Adipocyte (in vitro differentiated cells): ENCODE measurements around the gene TTYH2.

Experiments used
- DNase-seq: peaks from one replicate; pipeline ENCODE4 v3.0.0-alpha.2; 2015; ENCODE audit warnings: low read depth
- H3K27me3 ChIP-seq: replicated peaks from 2 replicates; pipeline ENCODE4 v1.7.0; 2013; ENCODE audit warnings: mild to moderate bottlenecking, low read length, moderate library complexity; ENCODE audit not compliant: control insufficient read depth, insufficient read depth
- H3K36me3 ChIP-seq: 2 replicates; pipeline ENCODE4 v1.7.0; 2013; ENCODE audit warnings: low read length, mild to moderate bottlenecking, moderate library complexity; ENCODE audit not compliant: control insufficient read depth, insufficient read depth, severe bottlenecking
- H3K4me1 ChIP-seq: 2 replicates; pipeline ENCODE4 v1.7.0; 2013; ENCODE audit warnings: mild to moderate bottlenecking, low read length, moderate library complexity; ENCODE audit not compliant: control insufficient read depth, insufficient read depth
- H3K4me3 ChIP-seq: 2 replicates; pipeline ENCODE4 v1.7.0; 2013; ENCODE audit warnings: mild to moderate bottlenecking, low read length, moderate library complexity
- H3K9ac ChIP-seq: 2 replicates; pipeline ENCODE4 v1.7.0; 2013; ENCODE audit warnings: mild to moderate bottlenecking, low read length, moderate library complexity
- H3K9me3 ChIP-seq: 2 replicates; pipeline ENCODE4 v1.7.0; 2013; ENCODE audit warnings: mild to moderate bottlenecking, low read length, moderate library complexity; ENCODE audit not compliant: control insufficient read depth

Gene TTYH2

DNA sequence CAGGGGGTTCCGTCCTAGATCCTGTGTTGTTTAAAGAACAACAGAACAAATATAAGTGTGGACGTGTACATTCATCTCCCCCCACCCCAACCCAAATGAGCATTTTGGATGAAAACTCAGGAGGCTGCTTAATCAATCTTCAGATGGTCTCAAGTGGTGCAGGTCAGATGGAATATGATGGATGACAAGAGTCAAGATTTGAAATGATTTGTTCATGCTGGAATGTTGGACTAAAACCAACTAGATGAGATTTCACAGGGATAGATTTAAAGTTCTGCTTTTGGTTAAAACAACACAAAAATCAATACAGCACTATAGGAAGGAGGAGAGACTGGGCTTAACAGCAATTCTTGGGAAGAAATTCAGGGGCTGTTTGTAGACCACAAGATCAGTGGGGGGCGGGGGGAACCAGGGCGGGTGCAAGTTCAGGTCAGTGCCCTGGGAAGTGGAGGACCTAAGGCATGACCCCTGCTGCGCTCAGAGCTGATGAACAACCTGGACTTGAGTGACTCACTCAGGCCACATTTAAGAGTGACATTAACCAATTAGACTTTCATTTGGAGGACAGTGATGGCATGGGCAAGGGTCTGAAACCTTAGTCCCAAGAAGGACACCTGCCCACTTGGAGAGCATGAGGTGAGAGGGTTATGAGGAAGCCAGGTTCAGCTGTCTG, 15.1 kb downstream of the TTYH2 start:
- Histone ChIP-seq H3K4me3 (no peak overlapping the region), H3K27me3 (peaks cover 11% of the 10 kb centered on the region), H3K4me1 (no peaks in the 10 kb centered on the region), H3K36me3 (no peaks in the 10 kb centered on the region), H3K9ac (no peak overlapping the region), H3K9me3 (no peaks in the 10 kb centered on the region)
- DNase-seq: no peak

DNA sequence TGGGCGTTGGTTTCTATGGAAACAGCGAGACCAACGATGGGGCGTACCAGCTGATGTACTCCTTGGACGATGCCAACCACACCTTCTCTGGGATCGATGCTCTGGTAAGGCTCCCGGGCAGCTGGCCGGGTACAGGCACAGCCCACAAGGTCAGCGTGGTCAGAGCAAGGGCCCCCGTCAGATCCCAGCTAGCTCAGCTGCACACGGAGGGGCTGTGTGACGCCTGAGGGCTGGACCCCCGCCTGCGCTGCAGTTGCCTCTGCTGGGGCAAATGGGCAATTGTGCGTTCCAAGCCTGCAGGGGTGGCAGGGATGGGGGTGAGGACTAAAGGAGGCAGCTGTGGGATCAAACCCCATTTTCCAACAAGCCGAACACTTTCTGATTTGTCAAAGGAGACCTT, 17.5 kb downstream of the TTYH2 start:
- Histone ChIP-seq H3K4me3 (no peak overlapping the region), H3K36me3 (no peaks in the 10 kb centered on the region), H3K27me3 (peaks cover 11% of the 10 kb centered on the region), H3K9ac (no peak overlapping the region), H3K9me3 (no peaks in the 10 kb centered on the region), H3K4me1 (peaks cover 4% of the 10 kb centered on the region)
- DNase-seq: no peak

DNA sequence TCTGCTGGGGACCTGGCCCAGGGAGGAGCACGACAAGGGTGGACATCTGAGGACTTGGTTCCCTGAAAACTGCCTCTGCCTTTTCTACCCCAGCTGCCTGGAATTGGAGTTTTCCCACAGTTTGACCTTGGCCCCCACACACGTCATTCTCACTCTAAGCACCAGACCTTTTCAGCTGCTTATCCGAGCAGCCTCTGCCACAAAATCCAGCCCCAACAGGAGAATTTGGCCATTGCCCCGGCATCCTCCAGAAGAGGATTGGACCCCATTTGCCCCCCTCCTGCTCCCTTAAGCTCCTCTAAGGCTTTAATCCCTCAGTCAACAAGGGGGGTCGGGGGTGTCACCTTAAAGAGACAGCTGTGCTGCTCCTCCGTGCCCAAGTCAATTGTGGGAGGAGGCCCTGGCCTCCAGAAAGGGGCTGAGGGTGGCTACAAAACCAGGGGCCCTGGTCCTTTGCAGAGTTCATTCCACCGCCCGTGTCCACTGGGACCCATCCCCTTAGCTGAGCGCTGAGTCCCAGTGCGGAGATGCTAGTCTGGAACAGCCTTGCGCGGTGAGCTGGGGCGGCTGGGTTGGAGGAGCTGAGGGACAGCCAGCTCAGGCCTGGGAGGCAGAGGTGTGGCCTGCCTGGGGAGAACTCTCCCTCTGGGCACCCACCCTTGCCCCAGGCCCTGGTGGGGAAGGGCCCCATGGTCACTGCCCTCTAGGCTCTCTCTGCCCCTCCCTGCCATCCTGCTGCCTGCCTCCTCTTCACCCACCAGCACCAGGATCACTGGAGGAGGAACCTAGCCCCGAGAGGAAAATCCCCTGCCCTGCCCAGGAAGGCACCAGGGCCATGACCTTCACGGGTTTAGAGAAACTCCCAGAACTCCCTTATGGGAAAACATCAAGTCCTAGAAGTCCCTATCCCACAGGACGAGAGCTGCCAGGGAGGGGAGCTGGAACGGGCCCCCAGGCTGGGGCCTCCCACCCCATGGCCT, 18.8 kb downstream of the TTYH2 start:
- Histone ChIP-seq H3K36me3 (no peaks in the 10 kb centered on the region), H3K9me3 (no peaks in the 10 kb centered on the region), H3K9ac (no peak overlapping the region), H3K4me1 (peaks cover 4% of the 10 kb centered on the region), H3K4me3 (no peak overlapping the region), H3K27me3 (peaks cover 4% of the 10 kb centered on the region)
- no peak for DNase-seq

DNA sequence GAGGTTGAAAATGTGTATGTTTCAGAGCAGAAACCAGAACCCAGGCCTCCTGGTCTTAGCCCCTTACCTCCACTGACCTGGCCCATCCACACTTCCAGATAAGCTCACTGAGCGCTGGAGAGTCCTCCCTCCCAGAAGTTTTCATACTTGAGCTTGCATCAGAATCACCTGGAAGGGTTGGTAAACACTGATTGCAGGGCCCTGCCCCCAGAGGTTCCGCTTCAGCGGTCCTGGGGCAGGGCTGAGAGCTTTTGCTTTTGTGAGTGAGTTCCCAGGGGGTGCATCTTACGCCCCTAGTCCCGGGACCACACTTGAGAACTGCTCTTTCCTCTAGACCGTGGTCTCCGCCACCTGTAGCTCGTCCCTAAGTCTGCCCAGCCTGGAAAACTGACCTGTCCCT, 20.6 kb downstream of the TTYH2 start:
- Histone ChIP-seq H3K9ac (no peak overlapping the region), H3K36me3 (no peaks in the 10 kb centered on the region), H3K27me3 (peaks cover 4% of the 10 kb centered on the region), H3K4me3 (no peak overlapping the region), H3K4me1 (peaks cover 5% of the 10 kb centered on the region), H3K9me3 (no peaks in the 10 kb centered on the region)
- DNase-seq: no peak

DNA sequence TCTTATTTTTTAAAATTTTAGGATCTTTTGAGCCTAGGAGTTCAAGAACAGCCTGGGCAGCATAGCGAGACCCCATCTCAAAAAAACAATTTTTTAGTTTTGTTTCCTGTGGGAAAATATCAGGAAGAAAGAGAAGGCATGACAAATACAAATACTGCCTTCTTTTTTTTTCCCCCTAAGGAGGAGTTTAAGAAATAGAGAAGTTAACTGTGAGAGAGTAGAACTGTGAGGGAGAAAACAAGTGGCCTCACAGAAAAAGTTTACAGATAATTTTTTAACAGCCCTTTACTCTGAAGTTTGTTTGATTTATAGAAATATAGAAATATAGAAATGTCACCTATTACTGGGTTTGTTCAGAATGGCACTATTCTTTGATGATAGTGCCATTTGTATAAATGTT, 21.1 kb downstream of the TTYH2 start:
- no peak for DNase-seq
- Histone ChIP-seq H3K36me3 (no peaks in the 10 kb centered on the region), H3K9me3 (no peaks in the 10 kb centered on the region), H3K4me3 (no peak overlapping the region), H3K9ac (no peak overlapping the region), H3K4me1 (peaks cover 7% of the 10 kb centered on the region), H3K27me3 (peaks cover 4% of the 10 kb centered on the region)

DNA sequence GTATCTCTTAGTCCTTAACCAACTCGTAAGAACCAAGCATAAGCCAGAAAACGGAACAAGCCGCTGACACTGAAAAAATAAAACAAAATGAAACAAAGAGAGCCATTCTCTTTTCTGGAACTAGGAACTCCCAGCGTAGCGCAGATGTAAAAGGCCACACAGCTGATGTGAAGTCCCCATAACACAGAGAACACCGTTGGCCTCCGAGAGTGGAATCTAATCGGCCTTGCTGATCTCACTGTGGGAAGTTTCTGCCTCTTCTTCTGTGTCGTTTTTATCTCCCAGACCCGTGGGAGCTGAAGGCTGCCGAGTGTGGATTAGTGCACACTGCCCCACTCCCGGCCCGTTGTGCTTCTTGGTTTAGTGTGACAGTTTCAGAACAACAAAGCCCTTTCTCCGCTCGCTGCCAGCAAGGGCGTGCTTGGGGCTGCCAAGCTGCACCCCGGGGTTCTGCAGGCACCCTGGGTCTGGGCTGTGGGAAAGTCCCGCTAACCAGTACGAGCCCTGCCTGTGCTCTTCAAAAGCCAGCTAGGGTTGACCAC, 21.7 kb downstream of the TTYH2 start:
- H3K27me3 ChIP-seq: peaks cover 4% of the 10 kb centered on the region
- no peak overlapping the region for H3K9ac ChIP-seq
- H3K9me3 ChIP-seq: no peaks in the 10 kb centered on the region
- H3K36me3 ChIP-seq: no peaks in the 10 kb centered on the region
- H3K4me3 ChIP-seq: peak overlapping the region; percentile 10
- no peak for DNase-seq
- peaks cover 7% of the 10 kb centered on the region for H3K4me1 ChIP-seq

DNA sequence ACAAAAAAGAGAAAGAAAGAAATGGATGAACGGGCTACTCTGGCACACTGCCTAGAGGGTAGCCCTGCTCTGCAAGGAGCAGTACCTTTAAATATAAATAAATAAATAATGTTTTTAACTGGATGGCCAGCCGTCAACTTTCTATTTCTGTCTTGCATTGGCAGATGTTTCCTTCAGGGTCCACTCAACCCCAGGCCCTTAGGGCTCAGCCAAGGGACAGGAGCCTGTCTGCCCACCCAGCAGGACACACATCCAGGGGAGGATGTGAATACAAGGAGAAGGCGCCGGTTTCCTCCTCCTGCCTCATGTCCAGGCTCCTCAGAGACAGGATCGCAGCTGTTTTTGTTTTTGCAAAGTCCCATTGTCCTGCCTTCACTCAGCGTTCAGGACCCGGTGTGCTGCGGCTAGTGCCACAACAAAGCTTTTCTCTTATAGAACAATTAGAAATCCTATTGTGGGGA, 22.6 kb downstream of the TTYH2 start:
- Histone ChIP-seq H3K4me1 (peaks cover 14% of the 10 kb centered on the region), H3K9me3 (no peaks in the 10 kb centered on the region), H3K4me3 (no peak overlapping the region), H3K36me3 (no peaks in the 10 kb centered on the region), H3K27me3 (peaks cover 4% of the 10 kb centered on the region), H3K9ac (no peak overlapping the region)
- DNase-seq: no peak

DNA sequence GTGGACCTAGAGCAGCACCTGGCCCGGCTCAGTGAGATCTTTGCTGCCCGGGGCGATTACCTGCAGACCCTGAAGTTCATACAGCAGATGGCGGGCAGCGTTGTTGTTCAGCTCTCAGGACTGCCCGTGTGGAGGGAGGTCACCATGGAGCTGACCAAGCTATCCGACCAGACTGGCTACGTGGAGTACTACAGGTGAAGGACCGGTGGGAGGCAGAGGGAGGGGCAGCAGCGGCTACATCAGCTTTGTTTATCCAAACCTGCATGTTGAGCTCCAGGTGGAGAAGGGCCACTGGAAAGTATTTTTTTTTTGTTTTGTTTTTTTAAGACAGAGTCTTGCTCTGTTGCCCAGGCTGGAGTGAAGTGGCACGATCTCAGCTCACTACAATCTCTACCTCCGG, 23.9 kb downstream of the TTYH2 start:
- no peak overlapping the region for H3K4me3 ChIP-seq
- no peaks in the 10 kb centered on the region for H3K36me3 ChIP-seq
- H3K9me3 ChIP-seq: no peaks in the 10 kb centered on the region
- no peak overlapping the region for H3K9ac ChIP-seq
- DNase-seq: no peak
- peaks cover 23% of the 10 kb centered on the region for H3K4me1 ChIP-seq
- peaks cover 4% of the 10 kb centered on the region for H3K27me3 ChIP-seq

DNA sequence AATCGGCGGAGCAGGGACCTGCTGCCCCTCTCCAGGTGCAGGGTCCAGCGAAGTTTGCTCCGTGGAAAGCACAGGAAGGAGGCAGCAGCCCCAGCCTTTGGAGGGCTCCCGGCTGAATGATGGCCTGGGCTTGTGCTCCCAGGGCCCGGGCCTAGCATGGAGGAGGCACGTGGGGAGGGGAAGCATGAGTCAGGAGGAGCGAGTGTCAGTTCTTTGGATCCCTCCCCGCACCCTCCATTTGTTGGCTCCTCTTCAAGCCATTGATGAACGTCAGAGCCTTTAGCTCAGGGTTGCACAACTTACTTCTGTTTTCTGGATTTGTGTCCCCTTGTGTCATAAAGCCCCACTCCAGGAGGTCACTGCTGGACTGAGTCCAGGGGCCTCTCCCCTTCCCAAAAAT, 25.8 kb downstream of the TTYH2 start:
- H3K36me3 ChIP-seq: no peaks in the 10 kb centered on the region
- H3K4me1 ChIP-seq: peaks cover 23% of the 10 kb centered on the region
- H3K27me3 ChIP-seq: peaks cover 6% of the 10 kb centered on the region
- no peak for DNase-seq
- H3K9me3 ChIP-seq: no peaks in the 10 kb centered on the region
- no peak overlapping the region for H3K9ac ChIP-seq
- no peak overlapping the region for H3K4me3 ChIP-seq

DNA sequence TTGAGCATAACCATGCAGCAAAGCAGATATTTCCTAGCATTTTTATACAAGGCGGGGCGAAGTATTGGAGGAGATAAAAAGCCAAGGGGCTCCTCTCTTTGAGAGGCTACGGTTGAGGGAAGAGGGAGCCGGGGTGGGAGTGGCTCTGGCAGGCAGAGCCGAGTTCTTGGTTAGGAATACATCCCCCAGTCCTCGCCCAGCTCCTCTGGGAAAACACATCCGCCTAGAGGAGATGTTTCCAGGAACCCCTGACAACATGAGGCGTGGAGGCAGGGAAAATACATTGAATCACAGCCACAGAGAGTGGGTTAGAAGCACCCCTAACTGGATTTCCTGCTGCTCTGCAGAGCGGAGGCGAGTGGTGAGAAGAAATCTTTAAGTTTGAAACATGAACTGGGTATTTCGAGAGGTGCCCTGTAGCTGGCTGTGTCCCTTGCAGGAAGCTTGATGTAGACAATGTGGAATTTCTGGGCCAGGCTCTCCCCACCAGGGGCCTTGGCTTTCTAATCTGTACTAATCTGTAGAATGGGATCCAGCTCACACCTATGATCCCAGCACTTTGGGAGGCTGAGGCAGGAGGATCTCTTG, 27.3 kb downstream of the TTYH2 start:
- DNase-seq: peak; percentile 24
- Histone ChIP-seq H3K4me1 (peaks cover 19% of the 10 kb centered on the region), H3K27me3 (peaks cover 12% of the 10 kb centered on the region), H3K9me3 (no peaks in the 10 kb centered on the region), H3K4me3 (no peak overlapping the region), H3K9ac (no peak overlapping the region), H3K36me3 (no peaks in the 10 kb centered on the region)

DNA sequence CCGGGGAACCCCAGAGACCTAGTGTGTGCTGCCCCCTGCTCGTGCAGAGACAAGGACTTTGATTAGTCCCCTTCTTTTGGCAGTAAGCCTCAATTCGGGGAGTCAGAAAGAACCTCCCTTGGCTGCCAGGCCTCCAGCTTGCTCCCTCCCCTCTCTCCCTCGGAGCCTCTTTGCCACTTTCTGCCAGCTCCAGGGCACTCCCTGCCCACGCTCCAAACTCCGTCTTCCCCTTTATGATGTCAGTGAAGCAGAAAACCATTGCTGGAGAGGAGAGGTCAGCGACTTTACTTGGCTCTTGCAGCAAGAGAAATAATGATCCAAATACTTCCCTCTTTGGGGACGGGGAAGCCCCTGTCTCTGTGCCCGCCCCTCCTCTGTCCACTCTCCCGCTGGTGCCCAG, 28.1 kb downstream of the TTYH2 start:
- Histone ChIP-seq H3K9ac (no peak overlapping the region), H3K27me3 (peaks cover 12% of the 10 kb centered on the region), H3K36me3 (no peaks in the 10 kb centered on the region), H3K4me1 (peaks cover 19% of the 10 kb centered on the region), H3K4me3 (no peak overlapping the region), H3K9me3 (no peaks in the 10 kb centered on the region)
- no peak for DNase-seq
